Lung (tissue), 12 donors: Measurements from ENCODE around the gene SH2D4B. TPM values are rescaled to one million over a fixed set of nuclear protein-coding genes. Genes with fewer than 3 reads are reported as not detected.
A peak's percentile ranks its signal among the peaks of the same experiment; 100 is the strongest.

Experiments used
- ATAC-seq: fragments of 200-7000 bp; cut with Tn5 transposase; one replicate; pipeline ENCODE4 v1.9.1; 2020; ENCODE audit warnings: moderate number of reproducible peaks; ENCODE audit not compliant: insufficient read depth, low FRiP score
- DNase-seq, 3 donors: peaks; one replicate each; pipeline ENCODE4 v3.0.0-alpha.2; 2013 to 2017
- H3K27ac ChIP-seq, 2 donors: one replicate each; pipeline ENCODE4 v1.5.1; 2013; ENCODE audit warnings: mild to moderate bottlenecking in 2 of 2, moderate library complexity in 2 of 2, control low read depth in 1 of 2, inconsistent platforms in 1 of 2, low read depth in 1 of 2, low read length in 1 of 2
- H3K27me3 ChIP-seq, 3 donors: one replicate each; pipeline ENCODE4 v1.5.1; 2013; ENCODE audit warnings: low read length in 2 of 3; ENCODE audit not compliant: control insufficient read depth in 3 of 3, insufficient read depth in 3 of 3
- H3K36me3 ChIP-seq, 4 donors: one replicate each; pipeline ENCODE4 v1.5.1; 2013; ENCODE audit warnings: low read length in 4 of 4, mild to moderate bottlenecking in 1 of 4, moderate library complexity in 1 of 4; ENCODE audit not compliant: control insufficient read depth in 4 of 4, insufficient read depth in 4 of 4
- H3K4me1 ChIP-seq, 5 donors: one replicate each; pipeline ENCODE4 v1.5.1; 2013; ENCODE audit warnings: low read length in 5 of 5, mild to moderate bottlenecking in 2 of 5, moderate library complexity in 1 of 5; ENCODE audit not compliant: control insufficient read depth in 5 of 5, insufficient read depth in 5 of 5
- H3K4me3 ChIP-seq: one replicate; pipeline ENCODE4 v1.5.1; 2013; ENCODE audit warnings: mild to moderate bottlenecking, control low read depth, moderate library complexity
- H3K9ac ChIP-seq, 2 donors: one replicate each; pipeline ENCODE4 v1.5.1; 2013; ENCODE audit warnings: low read length in 2 of 2, control low read depth in 1 of 2; ENCODE audit not compliant: insufficient read depth in 1 of 2
- H3K9me3 ChIP-seq, 4 donors: one replicate each; pipeline ENCODE4 v1.5.1; 2013; ENCODE audit warnings: low read length in 3 of 4, mild to moderate bottlenecking in 1 of 4, moderate library complexity in 1 of 4; ENCODE audit not compliant: control insufficient read depth in 4 of 4, insufficient read depth in 3 of 4
- WGBS, 2 donors: extraction: QIAGEN DNeasy Blood & Tissue Kit; methylation state at CpG; one replicate each; pipeline ENCODE4 v1.1.7; 2013; 5-methylcytosine and 5-hydroxymethylcytosine counted together
- polyA plus RNA-seq, 2 donors: library from polyadenylated mRNA; stranded (reverse); fragments of 200-250 nt; gene quantifications; one replicate each; pipeline ENCODE4 v1.2.1, GENCODE V29; 2013
- total RNA-seq, 2 donors: library from RNA; depleted of rRNA in 1 of 2; stranded (reverse); fragments of >200 nt in 1 of 2; gene quantifications; one replicate each; pipeline ENCODE4 v1.2.1, GENCODE V29; 2014 to 2021
- TF ChIP-seq, protein P1 (sequence below): IDR thresholded peaks from 2 replicates; pipeline ENCODE4 v1.5.1; 2012; ENCODE audit warnings: mild to moderate bottlenecking; ENCODE audit errors: control extremely low read depth, extremely low read depth
- donor health status: control.
- donor health status: control.
- donor health status: Bipolar disorder and iron deficiency.
- donor health status: healthy.
- donor health status: DM: yes; HTN: yes; CAD: no.

The SH2D4B gene
- total and polyA plus RNA-seq, 4 donors, result 0.12 to 0.28 (median 0.21) TPM

GRCh38 chr10:80684259-80684658 lies 146.6 kb downstream of the SH2D4B start:
- DNase-seq, result peak in 2 of 3 donors; percentile 23 to 24
- TF ChIP-seq, protein P1, sequence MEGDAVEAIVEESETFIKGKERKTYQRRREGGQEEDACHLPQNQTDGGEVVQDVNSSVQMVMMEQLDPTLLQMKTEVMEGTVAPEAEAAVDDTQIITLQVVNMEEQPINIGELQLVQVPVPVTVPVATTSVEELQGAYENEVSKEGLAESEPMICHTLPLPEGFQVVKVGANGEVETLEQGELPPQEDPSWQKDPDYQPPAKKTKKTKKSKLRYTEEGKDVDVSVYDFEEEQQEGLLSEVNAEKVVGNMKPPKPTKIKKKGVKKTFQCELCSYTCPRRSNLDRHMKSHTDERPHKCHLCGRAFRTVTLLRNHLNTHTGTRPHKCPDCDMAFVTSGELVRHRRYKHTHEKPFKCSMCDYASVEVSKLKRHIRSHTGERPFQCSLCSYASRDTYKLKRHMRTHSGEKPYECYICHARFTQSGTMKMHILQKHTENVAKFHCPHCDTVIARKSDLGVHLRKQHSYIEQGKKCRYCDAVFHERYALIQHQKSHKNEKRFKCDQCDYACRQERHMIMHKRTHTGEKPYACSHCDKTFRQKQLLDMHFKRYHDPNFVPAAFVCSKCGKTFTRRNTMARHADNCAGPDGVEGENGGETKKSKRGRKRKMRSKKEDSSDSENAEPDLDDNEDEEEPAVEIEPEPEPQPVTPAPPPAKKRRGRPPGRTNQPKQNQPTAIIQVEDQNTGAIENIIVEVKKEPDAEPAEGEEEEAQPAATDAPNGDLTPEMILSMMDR, result no peak
- 52 to 57% methylated on average over 1 of the region's 1 CpG for WGBS, 2 donors

GRCh38 chr10:80685355-80685754 lies 147.7 kb downstream of the SH2D4B start:
- no peak overlapping the region for H3K9ac ChIP-seq
- H3K27ac ChIP-seq, result no peak overlapping the region
- ATAC-seq (no peak), DNase-seq (no peak)
- H3K36me3 ChIP-seq, result no peaks in the 10 kb centered on the region
- no peaks in the 10 kb centered on the region for H3K4me1 ChIP-seq
- H3K9me3 ChIP-seq, result no peaks in the 10 kb centered on the region
- TF ChIP-seq, protein P1, result no peak
- WGBS, 2 donors, result 62 to 84% methylated on average over 4 of the region's 4 CpGs
- H3K4me3 ChIP-seq, result no peak overlapping the region
- H3K27me3 ChIP-seq, result no peaks in the 10 kb centered on the region

More at GRCh38 chr10:80684259-80684658, 146.6 kb downstream of the SH2D4B start:
- Histone ChIP-seq H3K36me3 (no peaks in the 10 kb centered on the region), H3K9ac (no peak overlapping the region), H3K4me1 (no peaks in the 10 kb centered on the region), H3K27me3 (no peaks in the 10 kb centered on the region), H3K4me3 (no peak overlapping the region), H3K9me3 (no peaks in the 10 kb centered on the region), H3K27ac (no peak overlapping the region)
- ATAC-seq, result no peak

- 78 to 91% methylated on average over 6 of the region's 6 CpGs for WGBS, 2 donors
- no peak for ATAC-seq
These were observed 149.2 kb downstream of the SH2D4B start for GRCh38 chr10:80686734-80687475.

More at GRCh38 chr10:80686734-80687475, 149.2 kb downstream of the SH2D4B start:
- Histone ChIP-seq H3K9ac (no peak overlapping the region), H3K36me3 (no peaks in the 10 kb centered on the region), H3K4me1 (no peaks in the 10 kb centered on the region), H3K27me3 (no peaks in the 10 kb centered on the region), H3K9me3 (no peaks in the 10 kb centered on the region), H3K27ac (no peak overlapping the region), H3K4me3 (no peak overlapping the region)
- TF ChIP-seq, protein P1, result no peak
- no peak for DNase-seq
